Measurements from ENCODE around the gene UVSSA.

GRCh38 chr4:1315836-1316536 is 31.0 kb upstream of the UVSSA start:
- no peak for TF ChIP-seq EZH2 (IDR thresholded peaks at IDR 0.05; ENCODE audit: insufficient read depth, poor library complexity, severe bottlenecking)
- no peak for TF ChIP-seq EZH2phosphoT487 (IDR thresholded peaks at IDR 0.05; ENCODE audit: insufficient read depth, low read depth)
